Measurements from ENCODE around the gene IZUMO2. TPM values are rescaled to one million over a fixed set of nuclear protein-coding genes. Genes with fewer than 3 reads are reported as not detected.

IZUMO2 gene
- total RNA-seq, 2 experiments from 2014 or later = not detected

DNA sequence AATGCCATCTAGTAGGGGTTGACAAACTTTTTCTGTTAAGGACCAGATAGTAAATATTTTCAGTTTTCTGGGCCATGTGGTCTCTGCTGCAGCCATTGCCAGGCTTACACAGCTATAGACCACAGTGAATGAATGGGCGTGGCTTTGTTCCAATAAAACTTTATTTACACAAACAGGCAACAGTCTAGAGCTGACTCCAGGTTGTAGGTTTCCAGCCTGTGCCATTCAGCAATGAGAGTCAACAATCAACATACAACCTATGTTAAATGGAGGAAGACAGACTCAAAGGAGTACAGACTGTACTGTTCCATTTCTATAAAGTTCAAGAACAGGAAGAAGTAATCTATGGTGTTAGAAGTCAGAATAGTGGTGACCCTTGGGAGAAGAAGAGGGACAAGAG, 15.2 kb upstream of the IZUMO2 start:
- H3K4me3 Mint-ChIP-seq = no peak overlapping the region
- no peaks in the 10 kb centered on the region for H3K4me1 Mint-ChIP-seq (ENCODE audit: low read depth)
- CTCF ChIA-PET = no interaction called here
- H3K27me3 Mint-ChIP-seq (ENCODE audit: low read depth) = peaks cover 14% of the 10 kb centered on the region
- no peaks in the 10 kb centered on the region for H3K9me3 Mint-ChIP-seq
- intact Hi-C loops (cut with micrococcal nuclease) = no loop called here
- no peak overlapping the region for H3K27ac Mint-ChIP-seq
- no peaks in the 10 kb centered on the region for H3K36me3 Mint-ChIP-seq (ENCODE audit: low read depth)
- no peak for DNase-seq

DNA sequence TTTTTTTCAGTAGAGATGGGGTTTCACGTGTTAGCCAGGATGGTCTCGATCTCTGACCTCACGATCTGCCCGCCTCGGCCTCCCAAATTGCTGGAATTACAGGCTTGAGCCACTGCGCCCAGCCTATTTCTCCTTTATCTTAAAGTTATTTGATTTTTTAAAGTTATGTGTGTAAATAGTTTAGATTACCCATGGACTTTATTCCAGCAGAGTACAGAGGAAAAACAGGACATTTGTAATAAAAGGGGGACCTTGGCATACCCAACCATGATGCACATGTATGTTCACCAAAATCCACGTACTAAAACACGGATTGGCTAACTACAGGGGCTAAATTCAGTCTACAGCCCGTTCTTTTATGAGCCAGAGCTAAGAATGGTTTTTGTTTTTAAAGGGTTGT, 13.7 kb upstream of the IZUMO2 start:
- intact Hi-C loops (cut with micrococcal nuclease) = no loop called here
- Mint-ChIP-seq H3K4me3 (no peak overlapping the region), H3K27me3 (ENCODE audit: low read depth) (peaks cover 15% of the 10 kb centered on the region), H3K9me3 (no peaks in the 10 kb centered on the region), H3K27ac (no peak overlapping the region), H3K36me3 (ENCODE audit: low read depth) (no peaks in the 10 kb centered on the region), H3K4me1 (ENCODE audit: low read depth) (no peaks in the 10 kb centered on the region)
- DNase-seq = no peak
- CTCF ChIA-PET = interaction anchor here (0.6 kb wide), 1 partner anchor 19 kb away, joined by 4 read pairs; no protein-coding TSS in a partner anchor

DNA sequence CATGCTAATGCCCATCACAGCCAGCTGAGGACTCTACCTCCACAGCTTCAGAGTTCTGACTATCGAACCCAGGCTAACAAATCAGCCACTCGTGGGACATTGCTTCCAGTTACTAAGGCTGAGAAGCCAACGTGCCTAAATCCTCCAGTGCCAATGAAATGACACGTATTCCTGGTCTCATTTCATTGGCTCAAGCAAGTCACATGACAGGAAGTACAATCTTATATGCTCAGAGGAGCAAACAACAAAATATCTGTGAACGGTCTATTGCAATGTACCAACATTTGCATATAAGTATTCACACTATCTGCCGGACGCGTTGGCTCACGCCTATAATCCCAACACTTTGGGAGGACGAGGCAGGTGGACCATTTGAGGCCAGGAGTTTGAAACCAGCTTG, 12.8 kb upstream of the IZUMO2 start:
- H3K36me3 Mint-ChIP-seq (ENCODE audit: low read depth) = no peaks in the 10 kb centered on the region
- CTCF ChIA-PET = interaction anchor here (0.6 kb wide), 1 partner anchor 29 kb away, joined by 3 read pairs; no protein-coding TSS in a partner anchor
- no peaks in the 10 kb centered on the region for H3K9me3 Mint-ChIP-seq
- intact Hi-C loops (cut with micrococcal nuclease) = no loop called here
- H3K27me3 Mint-ChIP-seq (ENCODE audit: low read depth) = peaks cover 9% of the 10 kb centered on the region
- no peaks in the 10 kb centered on the region for H3K4me1 Mint-ChIP-seq (ENCODE audit: low read depth)
- no peak overlapping the region for H3K27ac Mint-ChIP-seq
- DNase-seq = no peak
- no peak overlapping the region for H3K4me3 Mint-ChIP-seq

DNA sequence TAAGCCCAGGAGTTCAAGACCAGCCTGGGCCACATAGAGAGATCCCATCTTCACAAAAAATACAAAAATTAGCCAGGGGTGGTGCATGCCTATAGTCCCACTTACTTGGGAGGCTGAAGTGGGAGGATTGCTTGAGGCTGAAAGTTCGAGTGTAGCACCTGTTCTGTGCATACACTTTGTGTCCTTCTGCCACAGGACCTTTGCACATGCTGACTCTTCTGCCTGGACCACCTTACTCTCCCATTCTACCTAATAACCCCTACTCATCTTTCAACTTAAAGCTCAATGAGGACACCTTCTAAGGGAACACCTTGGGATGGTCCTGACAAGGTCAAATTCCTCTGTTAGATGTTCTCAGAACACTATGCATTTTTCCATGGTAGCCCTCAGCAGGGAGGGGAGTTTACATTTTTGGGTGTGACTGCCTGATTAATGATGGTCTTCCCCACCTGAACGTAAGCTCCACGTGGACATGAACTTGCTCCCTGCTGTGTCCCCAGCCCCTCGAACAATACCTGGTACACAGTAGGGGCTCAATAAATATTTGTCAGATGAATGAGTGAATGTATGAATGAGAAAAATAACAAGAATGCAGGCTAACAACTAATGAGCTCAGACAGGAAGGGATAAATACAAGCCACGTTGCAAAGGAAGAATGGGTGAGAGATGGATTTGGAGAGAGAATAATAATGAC, 11.2 kb upstream of the IZUMO2 start:
- no peak overlapping the region for H3K27ac Mint-ChIP-seq
- intact Hi-C loops (cut with micrococcal nuclease) = no loop called here
- H3K36me3 Mint-ChIP-seq (ENCODE audit: low read depth) = no peaks in the 10 kb centered on the region
- no peaks in the 10 kb centered on the region for H3K4me1 Mint-ChIP-seq (ENCODE audit: low read depth)
- no peaks in the 10 kb centered on the region for H3K9me3 Mint-ChIP-seq
- DNase-seq = no peak
- H3K27me3 Mint-ChIP-seq (ENCODE audit: low read depth) = peaks cover 7% of the 10 kb centered on the region
- no peak overlapping the region for H3K4me3 Mint-ChIP-seq
- CTCF ChIA-PET = interaction anchor here (0.7 kb wide), 1 partner anchor 262 kb away, joined by 3 read pairs; no protein-coding TSS in a partner anchor

GRCh38 chr19:50173127-50173526, 10.0 kb upstream of the IZUMO2 start:
- no peaks in the 10 kb centered on the region for H3K36me3 Mint-ChIP-seq (ENCODE audit: low read depth)
- no peak for DNase-seq
- peaks cover 9% of the 10 kb centered on the region for H3K27me3 Mint-ChIP-seq (ENCODE audit: low read depth)
- H3K4me3 Mint-ChIP-seq = no peak overlapping the region
- intact Hi-C loops (cut with micrococcal nuclease) = no loop called here
- CTCF ChIA-PET = interaction anchor here (0.6 to 0.7 kb wide), 2 partner anchors 9 to 25 kb away, joined by 3 to 4 read pairs; no protein-coding TSS in a partner anchor
- H3K9me3 Mint-ChIP-seq = no peaks in the 10 kb centered on the region
- no peaks in the 10 kb centered on the region for H3K4me1 Mint-ChIP-seq (ENCODE audit: low read depth)
- H3K27ac Mint-ChIP-seq = no peak overlapping the region

GRCh38 chr19:50172726-50173125, 9.6 kb upstream of the IZUMO2 start:
- Mint-ChIP-seq H3K4me1 (ENCODE audit: low read depth) (no peaks in the 10 kb centered on the region), H3K27ac (no peak overlapping the region)
- CTCF ChIA-PET = interaction anchor here (0.6 to 0.7 kb wide), 2 partner anchors 8 to 25 kb away, joined by 3 to 4 read pairs; no protein-coding TSS in a partner anchor

GRCh38 chr19:50171752-50172151, 8.7 kb upstream of the IZUMO2 start:
- Mint-ChIP-seq H3K4me1 (ENCODE audit: low read depth) (no peaks in the 10 kb centered on the region), H3K36me3 (ENCODE audit: low read depth) (no peaks in the 10 kb centered on the region), H3K4me3 (no peak overlapping the region), H3K27me3 (ENCODE audit: low read depth) (peaks cover 13% of the 10 kb centered on the region), H3K9me3 (no peaks in the 10 kb centered on the region), H3K27ac (no peak overlapping the region)
- intact Hi-C loops (cut with micrococcal nuclease) = no loop called here
- CTCF ChIA-PET = interaction anchor here (0.6 kb wide), 2 partner anchors 36 to 78 kb away, joined by 4 read pairs; no protein-coding TSS in a partner anchor
- no peak for DNase-seq

More at GRCh38 chr19:50172726-50173125, 9.6 kb upstream of the IZUMO2 start:
- Mint-ChIP-seq H3K4me3 (no peak overlapping the region), H3K36me3 (ENCODE audit: low read depth) (no peaks in the 10 kb centered on the region), H3K9me3 (no peaks in the 10 kb centered on the region), H3K27me3 (ENCODE audit: low read depth) (peaks cover 9% of the 10 kb centered on the region)
- intact Hi-C loops (cut with micrococcal nuclease) = no loop called here
- no peak for DNase-seq

- peaks cover 22% of the 10 kb centered on the region for H3K27me3 Mint-ChIP-seq (ENCODE audit: low read depth)
- H3K9me3 Mint-ChIP-seq = no peaks in the 10 kb centered on the region
- H3K36me3 Mint-ChIP-seq (ENCODE audit: low read depth) = no peaks in the 10 kb centered on the region
- CTCF ChIA-PET = interaction anchor here (0.7 kb wide), 1 partner anchor 240 kb away, joined by 3 read pairs; no protein-coding TSS in a partner anchor
- no peak overlapping the region for H3K4me3 Mint-ChIP-seq
- H3K4me1 Mint-ChIP-seq (ENCODE audit: low read depth) = no peaks in the 10 kb centered on the region
- no peak for DNase-seq
- intact Hi-C loops (cut with micrococcal nuclease) = no loop called here
- H3K27ac Mint-ChIP-seq = no peak overlapping the region
These were observed 4.2 kb upstream of the IZUMO2 start for GRCh38 chr19:50167314-50167721.

GRCh38 chr19:50159078-50159477, 4.0 kb downstream of the IZUMO2 start:
- H3K27ac Mint-ChIP-seq = no peak overlapping the region
- CTCF ChIA-PET = no interaction called here
- H3K4me3 Mint-ChIP-seq = no peak overlapping the region
- H3K27me3 Mint-ChIP-seq (ENCODE audit: low read depth) = peaks cover 16% of the 10 kb centered on the region
- peaks cover 11% of the 10 kb centered on the region for H3K9me3 Mint-ChIP-seq
- no peaks in the 10 kb centered on the region for H3K4me1 Mint-ChIP-seq (ENCODE audit: low read depth)
- no peaks in the 10 kb centered on the region for H3K36me3 Mint-ChIP-seq (ENCODE audit: low read depth)
- intact Hi-C loops (cut with micrococcal nuclease) = no loop called here
- no peak for DNase-seq

GRCh38 chr19:50158577-50158976, 4.5 kb downstream of the IZUMO2 start:
- DNase-seq = no peak
- CTCF ChIA-PET = no interaction called here
- H3K27ac Mint-ChIP-seq = no peak overlapping the region
- H3K4me3 Mint-ChIP-seq = no peak overlapping the region
- peaks cover 11% of the 10 kb centered on the region for H3K9me3 Mint-ChIP-seq
- H3K4me1 Mint-ChIP-seq (ENCODE audit: low read depth) = no peaks in the 10 kb centered on the region
- H3K27me3 Mint-ChIP-seq (ENCODE audit: low read depth) = peaks cover 16% of the 10 kb centered on the region
- intact Hi-C loops (cut with micrococcal nuclease) = no loop called here
- no peaks in the 10 kb centered on the region for H3K36me3 Mint-ChIP-seq (ENCODE audit: low read depth)

DNA sequence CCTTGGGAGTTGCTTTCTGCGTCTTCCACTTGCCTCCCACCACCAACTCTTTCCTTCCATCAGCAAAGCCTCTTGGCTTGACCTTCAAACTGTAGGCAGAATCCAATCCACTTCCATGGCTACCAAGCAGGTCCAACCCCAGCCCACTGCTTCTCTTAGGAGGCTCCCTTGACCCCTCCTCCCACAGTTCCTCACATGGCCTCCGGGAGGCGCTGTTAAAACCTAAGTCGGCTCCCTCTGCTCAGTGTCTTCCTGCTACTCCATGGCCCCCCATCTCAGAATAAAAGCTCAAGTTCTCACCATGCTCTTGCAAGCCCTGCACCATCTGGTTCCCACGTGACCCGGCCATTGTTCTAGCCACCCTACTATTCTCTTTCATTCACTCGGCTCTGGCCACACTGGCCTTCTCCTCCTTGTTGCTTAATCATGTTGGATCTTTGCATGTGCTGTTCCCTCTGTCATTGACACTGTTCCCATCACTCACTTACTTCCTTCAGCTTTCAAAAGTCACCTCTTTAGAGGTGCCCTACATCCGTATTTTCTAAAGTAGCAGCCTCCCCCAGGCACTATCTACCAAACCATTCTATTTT, 7.5 kb downstream of the IZUMO2 start:
- peaks cover 11% of the 10 kb centered on the region for H3K9me3 Mint-ChIP-seq
- no peak overlapping the region for H3K4me3 Mint-ChIP-seq
- H3K27ac Mint-ChIP-seq = no peak overlapping the region
- peaks cover 19% of the 10 kb centered on the region for H3K27me3 Mint-ChIP-seq (ENCODE audit: low read depth)
- H3K4me1 Mint-ChIP-seq (ENCODE audit: low read depth) = no peaks in the 10 kb centered on the region
- H3K36me3 Mint-ChIP-seq (ENCODE audit: low read depth) = no peaks in the 10 kb centered on the region
- CTCF ChIA-PET = interaction anchor here (0.6 kb wide), 1 partner anchor 424 kb away, joined by 4 read pairs; no protein-coding TSS in a partner anchor
- intact Hi-C loops (cut with micrococcal nuclease) = no loop called here
- no peak for DNase-seq

GRCh38 chr19:50154529-50154928, 8.6 kb downstream of the IZUMO2 start:
- peaks cover 19% of the 10 kb centered on the region for H3K27me3 Mint-ChIP-seq (ENCODE audit: low read depth)
- peaks cover 11% of the 10 kb centered on the region for H3K9me3 Mint-ChIP-seq
- no peaks in the 10 kb centered on the region for H3K4me1 Mint-ChIP-seq (ENCODE audit: low read depth)
- intact Hi-C loops (cut with micrococcal nuclease) = no loop called here
- CTCF ChIA-PET = no interaction called here
- no peaks in the 10 kb centered on the region for H3K36me3 Mint-ChIP-seq (ENCODE audit: low read depth)
- H3K27ac Mint-ChIP-seq = no peak overlapping the region
- H3K4me3 Mint-ChIP-seq = no peak overlapping the region
- no peak for DNase-seq

- H3K9me3 Mint-ChIP-seq = no peaks in the 10 kb centered on the region
- no peaks in the 10 kb centered on the region for H3K36me3 Mint-ChIP-seq (ENCODE audit: low read depth)
- H3K4me1 Mint-ChIP-seq (ENCODE audit: low read depth) = peaks cover under 1% of the 10 kb centered on the region
- no peak overlapping the region for H3K27ac Mint-ChIP-seq
- no peak for DNase-seq
- CTCF ChIA-PET = no interaction called here
- H3K4me3 Mint-ChIP-seq = no peak overlapping the region
- peaks cover 21% of the 10 kb centered on the region for H3K27me3 Mint-ChIP-seq (ENCODE audit: low read depth)
- intact Hi-C loops (cut with micrococcal nuclease) = no loop called here
These were observed 10.5 kb downstream of the IZUMO2 start for GRCh38 chr19:50152578-50152977.
